PC-3 (cell line): ENCODE data around the gene MRPS27. TPM values are rescaled to one million over a fixed set of nuclear protein-coding genes. Genes with fewer than 3 reads are reported as not detected.

Source experiments
- ATAC-seq: fragments of 200-7000 bp; cut with Tn5 transposase; 2 replicates; pipeline ENCODE4 v1.9.1; 2020; ENCODE audit warnings: mild to moderate bottlenecking, moderate library complexity
- BruUV-seq: library from RNA; stranded (reverse); fragments of 400-500 nt; replicated peaks from 2 replicates; lab custom pipeline; 2021; lab: Mats Ljungman, UMichigan
- CTCF ChIA-PET: fragments of 300-600 bp; sonication (Branson Sonifier 250); formaldehyde crosslinking; loops from one replicate; lab custom pipeline; 2022; ENCODE audit warnings: antibody characterized with exemption; lab: Charles Lee
- POLR2A ChIA-PET: fragments of 300-600 bp; sonication (Branson Sonifier 250); formaldehyde crosslinking; loops from one replicate; lab custom pipeline; 2022; ENCODE audit warnings: antibody characterized with exemption; ENCODE audit not compliant: unreplicated experiment; lab: Charles Lee
- DNase-seq: peaks from one replicate; pipeline ENCODE4 v3.0.0-alpha.2; 2015
- H2AFZ ChIP-seq: fragments of 300-600 bp; sonication (generic); 2 replicates; pipeline ENCODE4 v1.6.0; 2016; ENCODE audit warnings: antibody characterized with exemption, low read length
- H3F3A ChIP-seq: fragments of 300-600 bp; sonication (generic); one replicate; pipeline ENCODE4 v1.6.0; 2017; ENCODE audit warnings: antibody characterized with exemption, low read length, control low read depth, mild to moderate bottlenecking; ENCODE audit not compliant: unreplicated experiment
- H3K27ac ChIP-seq: fragments of 300-600 bp; sonication (generic); 2 replicates; pipeline ENCODE4 v1.5.1; 2016; ENCODE audit warnings: mild to moderate bottlenecking, low read length
- H3K27me3 ChIP-seq: fragments of 300-600 bp; sonication (generic); 2 replicates; pipeline ENCODE4 v1.6.1; 2016; ENCODE audit warnings: low read length, mixed read lengths
- H3K36me3 ChIP-seq: fragments of 300-600 bp; sonication (generic); 2 replicates; pipeline ENCODE4 v1.6.1; 2016; ENCODE audit warnings: low read depth, mixed run types, low read length, mixed read lengths
- H3K4me1 ChIP-seq: fragments of 300-600 bp; sonication (generic); 2 replicates; pipeline ENCODE4 v1.5.1; 2016; ENCODE audit warnings: low read length; ENCODE audit not compliant: insufficient read depth
- H3K4me2 ChIP-seq: fragments of 300-600 bp; sonication (generic); 2 replicates; pipeline ENCODE4 v1.6.0; 2016; ENCODE audit warnings: low read length
- H3K4me3 ChIP-seq: fragments of 300-600 bp; sonication (generic); 2 replicates; pipeline ENCODE4 v1.5.1; 2016; ENCODE audit warnings: mild to moderate bottlenecking, low read length, mixed read lengths
- H3K79me2 ChIP-seq: fragments of 300-600 bp; sonication (generic); 2 replicates; pipeline ENCODE4 v1.6.1; 2017; ENCODE audit warnings: low read length, mixed read lengths
- H3K9ac ChIP-seq: fragments of 300-600 bp; sonication (generic); 2 replicates; pipeline ENCODE4 v1.6.0; 2016; ENCODE audit warnings: mild to moderate bottlenecking, low read length
- H3K9me2 ChIP-seq: fragments of 300-600 bp; sonication (generic); replicated peaks from 2 replicates; pipeline ENCODE4 v1.6.1; 2016; ENCODE audit warnings: mixed run types, low read length, mixed read lengths
- H3K9me3 ChIP-seq: fragments of 300-600 bp; sonication (generic); 2 replicates; pipeline ENCODE4 v1.6.1; 2016; ENCODE audit warnings: low read length, mixed read lengths
- H4K20me1 ChIP-seq: fragments of 300-600 bp; sonication (generic); 2 replicates; pipeline ENCODE4 v1.6.1; 2016; ENCODE audit warnings: low read length, mixed read lengths
- CTCF ChIP-seq: fragments of 300-600 bp; sonication (generic); conservative IDR thresholded peaks from 2 replicates; pipeline ENCODE4 v1.5.1; 2017; ENCODE audit warnings: antibody characterized with exemption, low read depth, mild to moderate bottlenecking, low read length
- EZH2 ChIP-seq: fragments of 300-600 bp; sonication (generic); IDR thresholded peaks from one replicate; pipeline ENCODE4 v1.6.1; 2017; ENCODE audit warnings: antibody characterized with exemption, mild to moderate bottlenecking, low read length; ENCODE audit not compliant: unreplicated experiment
- EZH2phosphoT487 ChIP-seq: fragments of 300-600 bp; sonication (generic); IDR thresholded peaks from 2 replicates; pipeline ENCODE4 v1.6.1; 2018; ENCODE audit warnings: mild to moderate bottlenecking, antibody characterized with exemption, low read length, borderline replicate concordance
- intact Hi-C: fragments of 100-400 bp; cut with micrococcal nuclease; formaldehyde crosslinking; loops from 2 replicates; pipeline ENCODE4 v1.9.0; 2023
- total RNA-seq: library from RNA; depleted of rRNA; stranded (reverse); fragments of >200 nt; gene quantifications from 2 replicates; pipeline ENCODE4 v1.2.3, GENCODE V29; 2014

Gene MRPS27
- total RNA-seq, 1 experiment from 2014 or later: 59.0 TPM

GRCh38 chr5:72199681-72200080 lies 120.4 kb downstream of the MRPS27 start:
- H3F3A ChIP-seq: no peaks in the 10 kb centered on the region
- BruUV-seq: no TSS peak
- no peak overlapping the region for H3K27ac ChIP-seq
- H3K4me3 ChIP-seq: no peak overlapping the region
- no peak overlapping the region for H3K4me2 ChIP-seq
- H3K9ac ChIP-seq: no peak overlapping the region
- H4K20me1 ChIP-seq: no peaks in the 10 kb centered on the region
- peaks cover 5% of the 10 kb centered on the region; the same call in 1 of the 2 replicates for H3K36me3 ChIP-seq
- no peaks in the 10 kb centered on the region for H3K9me3 ChIP-seq
- H3K79me2 ChIP-seq: no peaks in the 10 kb centered on the region
- H3K4me1 ChIP-seq: no peaks in the 10 kb centered on the region
- H2AFZ ChIP-seq: no peak overlapping the region
- ATAC-seq: no peak
- no peak for DNase-seq
- no peaks in the 10 kb centered on the region for H3K9me2 ChIP-seq
- no peaks in the 10 kb centered on the region for H3K27me3 ChIP-seq
- CTCF ChIA-PET: no interaction called here
- intact Hi-C loops: no loop called here
- POLR2A ChIA-PET: no interaction called here
- TF ChIP-seq CTCF (no peak), EZH2 (no peak), EZH2phosphoT487 (no peak)

GRCh38 chr5:72197393-72197792 lies 122.6 kb downstream of the MRPS27 start:
- H3K9me2 ChIP-seq: no peaks in the 10 kb centered on the region
- ATAC-seq (no peak), DNase-seq (no peak)
- H4K20me1 ChIP-seq: no peaks in the 10 kb centered on the region
- no peaks in the 10 kb centered on the region for H3K9me3 ChIP-seq
- H3K79me2 ChIP-seq: no peaks in the 10 kb centered on the region
- no peak overlapping the region for H2AFZ ChIP-seq
- BruUV-seq: no TSS peak
- no peak overlapping the region for H3K9ac ChIP-seq
- intact Hi-C loops: no loop called here
- no peaks in the 10 kb centered on the region for H3F3A ChIP-seq
- CTCF ChIA-PET: no interaction called here
- no peak overlapping the region for H3K27ac ChIP-seq
- H3K4me1 ChIP-seq: no peaks in the 10 kb centered on the region
- POLR2A ChIA-PET: no interaction called here
- no peaks in the 10 kb centered on the region for H3K27me3 ChIP-seq
- H3K36me3 ChIP-seq: peaks cover 9% of the 10 kb centered on the region; the same call in 1 of the 2 replicates
- H3K4me2 ChIP-seq: no peak overlapping the region
- TF ChIP-seq CTCF: no peak
- no peak for TF ChIP-seq EZH2phosphoT487
- TF ChIP-seq EZH2: no peak
- no peak overlapping the region for H3K4me3 ChIP-seq

GRCh38 chr5:72195581-72195980 lies 124.5 kb downstream of the MRPS27 start:
- H3K9me3 ChIP-seq: no peaks in the 10 kb centered on the region
- no peak overlapping the region for H3K4me2 ChIP-seq
- no peaks in the 10 kb centered on the region for H3K9me2 ChIP-seq
- no peak for DNase-seq
- ATAC-seq: no peak
- H2AFZ ChIP-seq: no peak overlapping the region
- TF ChIP-seq EZH2: no peak
- no peak for TF ChIP-seq CTCF
- TF ChIP-seq EZH2phosphoT487: no peak
- H3K4me3 ChIP-seq: no peak overlapping the region
- no peaks in the 10 kb centered on the region for H3K27me3 ChIP-seq
- no peaks in the 10 kb centered on the region for H3F3A ChIP-seq
- no peaks in the 10 kb centered on the region for H3K79me2 ChIP-seq
- peaks cover 9% of the 10 kb centered on the region; the same call in 1 of the 2 replicates for H3K36me3 ChIP-seq
- intact Hi-C loops: no loop called here
- H3K27ac ChIP-seq: no peak overlapping the region
- BruUV-seq: TSS peak; percentile 17
- ChIA-PET CTCF (no interaction called here), POLR2A (no interaction called here)
- H4K20me1 ChIP-seq: no peaks in the 10 kb centered on the region
- H3K4me1 ChIP-seq: no peaks in the 10 kb centered on the region
- H3K9ac ChIP-seq: no peak overlapping the region
